K562 (cell line): ENCODE measurements around the gene LTB4R2.

ENCODE experiments used
- NBN ChIP-seq: fragments of 450-650 bp; IDR thresholded peaks from 2 replicates; pipeline ENCODE4 v1.6.1; 2016; ENCODE audit warnings: low read depth, mild to moderate bottlenecking
- TCF7L2 ChIP-seq: fragments of 150-350 bp; IDR thresholded peaks from 2 replicates; pipeline ENCODE4 v1.6.1; 2016; ENCODE audit warnings: low read depth, mild to moderate bottlenecking, low read length, moderate library complexity
- ZNF239 ChIP-seq: fragments of 250-450 bp; sonication (Bioruptor Pico); IDR thresholded peaks from 2 replicates; pipeline ENCODE4 v1.4.0; 2020; ENCODE audit warnings: mild to moderate bottlenecking

- TF ChIP-seq TCF7L2 (no peak), NBN (no peak), ZNF239 (no peak)
Measured at GRCh38 chr14:24282736-24283135, 27.2 kb upstream of the LTB4R2 start.
